HG03060 (cell line): ENCODE measurements around the gene MARK4.
"Not testable (repeated sequence)": the region's sequence is repeated elsewhere in the genome, so short reads cannot be mapped to it uniquely, and the experiment has no call there.

Experiments used
- ATAC-seq: cut with Tn5 transposase; IDR thresholded peaks from one replicate; pipeline ENCODE4 v1.9.1; 2021; ENCODE audit warnings: low read depth, moderate number of reproducible peaks; ENCODE audit not compliant: unreplicated experiment

MARK4 gene

GRCh38 chr19:45303269-45304060 lies 52.4 kb downstream of the MARK4 start:
- no peak for ATAC-seq

GRCh38 chr19:45304141-45304926 lies 53.3 kb downstream of the MARK4 start:
- ATAC-seq, result no peak

- ATAC-seq, result no peak
Observed at GRCh38 chr19:45305007-45305406, 53.9 kb downstream of the MARK4 start.

- ATAC-seq, result no peak
Observed at GRCh38 chr19:45305421-45305820, 54.4 kb downstream of the MARK4 start.

- ATAC-seq, result no peak
Observed at GRCh38 chr19:45306040-45306439, 55.0 kb downstream of the MARK4 start.

- no peak for ATAC-seq
Observed at GRCh38 chr19:45306518-45307027, 55.5 kb downstream of the MARK4 start.

GRCh38 chr19:45307361-45307760 lies 56.3 kb downstream of the MARK4 start:
- no peak for ATAC-seq

- ATAC-seq, result not testable (repeated sequence)
Observed at GRCh38 chr19:45309322-45309721, 58.3 kb downstream of the MARK4 start.

GRCh38 chr19:45311621-45312020 lies 60.5 kb downstream of the MARK4 start:
- ATAC-seq, result no peak

GRCh38 chr19:45312285-45312684 lies 61.2 kb downstream of the MARK4 start:
- ATAC-seq, result not testable (repeated sequence)

- no peak for ATAC-seq
Observed at GRCh38 chr19:45314708-45315245, 63.7 kb downstream of the MARK4 start.

- no peak for ATAC-seq
Observed at GRCh38 chr19:45315304-45315703, 64.2 kb downstream of the MARK4 start.

GRCh38 chr19:45320997-45321775 lies 70.1 kb downstream of the MARK4 start:
- no peak for ATAC-seq

GRCh38 chr19:45321848-45322247 lies 70.8 kb downstream of the MARK4 start:
- no peak for ATAC-seq

GRCh38 chr19:45322311-45322710 lies 71.2 kb downstream of the MARK4 start:
- no peak for ATAC-seq

GRCh38 chr19:45322744-45323281 lies 71.7 kb downstream of the MARK4 start, which contains the start of gene CKM:
TSS of gene CKM (minus strand) at chr19:45322875. CDS start at chr19:45319713, 3,162 bp downstream.
- ATAC-seq, result no peak

- no peak for ATAC-seq
Observed at GRCh38 chr19:45323671-45324081, 72.6 kb downstream of the MARK4 start.

GRCh38 chr19:45324349-45324907 lies 73.4 kb downstream of the MARK4 start:
- no peak for ATAC-seq

GRCh38 chr19:45327404-45328143 lies 76.5 kb downstream of the MARK4 start:
- ATAC-seq, result no peak
